Fibroblast of lung (primary cell): Measurements from ENCODE around the gene SRC. TPM values are rescaled to one million over a fixed set of nuclear protein-coding genes. Genes with fewer than 3 reads are reported as not detected.
"Not testable (repeated sequence)": the region's sequence is repeated elsewhere in the genome, so short reads cannot be mapped to it uniquely, and the experiment has no call there.

Experiments
- DNase-seq, 2 donors: peaks; one replicate each; pipeline versions ENCODE4 v3.0.0 to v3.0.0-alpha.2; 2010; ENCODE audit warnings: low read depth in 2 of 2
- H2AFZ ChIP-seq: 2 replicates; pipeline ENCODE4 v1.5.1; 2012; ENCODE audit warnings: low read length, control low read depth, inconsistent platforms
- H3K27ac ChIP-seq: 2 replicates; pipeline ENCODE4 v1.5.1; 2011; ENCODE audit warnings: low read length, control low read depth; ENCODE audit not compliant: insufficient read depth
- H3K27me3 ChIP-seq: 2 replicates; pipeline ENCODE4 v1.5.1; 2011; ENCODE audit warnings: mild to moderate bottlenecking, low read length; ENCODE audit not compliant: control insufficient read depth, insufficient read depth
- H3K36me3 ChIP-seq: 2 replicates; pipeline ENCODE4 v1.5.1; 2011; ENCODE audit warnings: low read length; ENCODE audit not compliant: control insufficient read depth, insufficient read depth
- H3K4me1 ChIP-seq: 2 replicates; pipeline ENCODE4 v1.5.1; 2011; ENCODE audit warnings: low read length; ENCODE audit not compliant: control insufficient read depth, insufficient read depth; ENCODE audit errors: extremely low read depth
- H3K4me2 ChIP-seq: 2 replicates; pipeline ENCODE4 v1.5.1; 2011; ENCODE audit warnings: low read length, control low read depth; ENCODE audit not compliant: insufficient read depth; ENCODE audit errors: extremely low read depth
- H3K4me3 ChIP-seq, 4 experiments: fragments of 200-600 bp in 1 of 4; sonication (generic) in 1 of 4; replicated peaks in 1 of 4; 2 replicates each; pipeline ENCODE4 v1.5.1; 2011 to 2016; ENCODE audit warnings: low read length in 4 of 4, low read depth in 3 of 4, mild to moderate bottlenecking in 3 of 4, control low read depth in 2 of 4, inconsistent platforms in 1 of 4, mixed read lengths in 1 of 4; ENCODE audit not compliant: insufficient read depth in 1 of 4; ENCODE audit errors: control extremely low read depth in 1 of 4
- H3K79me2 ChIP-seq: 2 replicates; pipeline ENCODE4 v1.5.1; 2012; ENCODE audit warnings: mild to moderate bottlenecking, low read length, inconsistent platforms; ENCODE audit not compliant: control insufficient read depth, insufficient read depth
- H3K9ac ChIP-seq: 2 replicates; pipeline ENCODE4 v1.5.1; 2011; ENCODE audit warnings: mild to moderate bottlenecking, low read length, control low read depth; ENCODE audit not compliant: insufficient read depth
- H3K9me3 ChIP-seq: 2 replicates; pipeline ENCODE4 v1.5.1; 2012; ENCODE audit warnings: low read depth, low read length; ENCODE audit not compliant: control insufficient read depth, insufficient read depth
- H4K20me1 ChIP-seq: 2 replicates; pipeline ENCODE4 v1.5.1; 2011; ENCODE audit warnings: low read length; ENCODE audit not compliant: control insufficient read depth, insufficient read depth; ENCODE audit errors: extremely low read depth
- CTCF ChIP-seq, 2 donors: IDR thresholded peaks in 1 of 2; conservative IDR thresholded peaks in 1 of 2; 1 replicate in 1 of 2; 2 replicates in 1 of 2; pipeline ENCODE4 v1.5.1; 2011 to 2012; ENCODE audit warnings: low read length in 2 of 2, control low read depth in 1 of 2, inconsistent platforms in 1 of 2, low read depth in 1 of 2, mild to moderate bottlenecking in 1 of 2
- EZH2 ChIP-seq: IDR thresholded peaks from 2 replicates; pipeline ENCODE4 v1.5.1; 2012; ENCODE audit warnings: low read length, control low read depth, mild to moderate bottlenecking; ENCODE audit errors: missing control alignments
- polyA plus RNA-seq, 2 donors: library from polyadenylated mRNA; depleted of rRNA in 1 of 2; stranded (reverse) in 1 of 2; unstranded in 1 of 2; fragments of >200 nt; gene quantifications; 2 replicates each; pipeline ENCODE4 v1.2.1, GENCODE V29; 2011 to 2012; ENCODE audit warnings: missing spikeins in 1 of 2
- total RNA-seq: library from RNA; depleted of rRNA; stranded (reverse); fragments of >200 nt; gene quantifications from 2 replicates; pipeline ENCODE4 v1.2.1, GENCODE V29; 2014

Gene SRC
- total and polyA plus RNA-seq, 2 donors (not counting 1 experiment from before 2014, with no cell fraction given) = 17.8 to 20.3 TPM

- Histone ChIP-seq H2AFZ (no peak overlapping the region), H3K79me2 (no peaks in the 10 kb centered on the region), H3K36me3 (no peaks in the 10 kb centered on the region), H3K4me3 (no peak overlapping the region), H4K20me1 (no peaks in the 10 kb centered on the region), H3K4me1 (no peaks in the 10 kb centered on the region), H3K27ac (no peak overlapping the region), H3K4me2 (no peak overlapping the region), H3K9ac (no peak overlapping the region), H3K9me3 (no peaks in the 10 kb centered on the region), H3K27me3 (no peaks in the 10 kb centered on the region)
- no peak for TF ChIP-seq CTCF (conservative IDR thresholded peaks at IDR 0.05 in 1 of 2, IDR thresholded peaks at IDR 0.05 in 1 of 2; ENCODE audit: low read depth in 1 of 2, low read length in 2 of 2)
- no peak for TF ChIP-seq EZH2
- no peak for DNase-seq
Observed at GRCh38 chr20:37365760-37366638, 20.1 kb downstream of the SRC start.

- Histone ChIP-seq H3K27ac (no peak overlapping the region), H3K4me2 (no peak overlapping the region), H4K20me1 (no peaks in the 10 kb centered on the region), H3K4me1 (no peaks in the 10 kb centered on the region), H2AFZ (no peak overlapping the region), H3K9ac (no peak overlapping the region), H3K9me3 (no peaks in the 10 kb centered on the region), H3K79me2 (no peaks in the 10 kb centered on the region), H3K36me3 (no peaks in the 10 kb centered on the region), H3K27me3 (no peaks in the 10 kb centered on the region), H3K4me3 (no peak overlapping the region)
- no peak for TF ChIP-seq CTCF (conservative IDR thresholded peaks at IDR 0.05 in 1 of 2, IDR thresholded peaks at IDR 0.05 in 1 of 2; ENCODE audit: low read depth in 1 of 2, low read length in 2 of 2)
- TF ChIP-seq EZH2 = no peak
- DNase-seq = no peak
Observed at GRCh38 chr20:37366743-37367142, 20.8 kb downstream of the SRC start.

GRCh38 chr20:37369846-37370245 lies 23.9 kb downstream of the SRC start:
- Histone ChIP-seq H2AFZ (no peak overlapping the region), H3K4me3 (no peak overlapping the region), H3K27me3 (no peaks in the 10 kb centered on the region), H3K9me3 (no peaks in the 10 kb centered on the region), H3K27ac (no peak overlapping the region), H3K4me1 (no peaks in the 10 kb centered on the region), H3K79me2 (no peaks in the 10 kb centered on the region), H3K9ac (no peak overlapping the region), H3K36me3 (no peaks in the 10 kb centered on the region), H4K20me1 (no peaks in the 10 kb centered on the region), H3K4me2 (no peak overlapping the region)
- TF ChIP-seq EZH2 (no peak), CTCF (conservative IDR thresholded peaks at IDR 0.05 in 1 of 2, IDR thresholded peaks at IDR 0.05 in 1 of 2; ENCODE audit: low read depth in 1 of 2, low read length in 2 of 2) (no peak)
- DNase-seq = no peak

- H3K4me1 ChIP-seq, H3K27me3 ChIP-seq, H3K4me3 ChIP-seq, H3K9ac ChIP-seq, H3K79me2 ChIP-seq, H3K9me3 ChIP-seq, DNase-seq, H3K27ac ChIP-seq, H3K36me3 ChIP-seq, H2AFZ ChIP-seq, H3K4me2 ChIP-seq, H4K20me1 ChIP-seq: not testable (repeated sequence)
Observed at GRCh38 chr20:37371845-37372244, 25.9 kb downstream of the SRC start.
